OCI-LY1 (cell line): Measurements from ENCODE around the gene PDE6G.

Experiments
- H2AFZ ChIP-seq: fragments of 200-600 bp; sonication (generic), shearing (Covaris generic); 2 replicates; pipeline ENCODE4 v1.6.0; 2014; ENCODE audit warnings: antibody characterized with exemption, mild to moderate bottlenecking, low read length
- H3F3A ChIP-seq: fragments of 200-600 bp; sonication (generic), shearing (Covaris generic); 2 replicates; pipeline ENCODE4 v1.6.0; 2014; ENCODE audit warnings: mild to moderate bottlenecking, antibody characterized with exemption, low read length, moderate library complexity; ENCODE audit not compliant: insufficient read depth
- H3K27ac ChIP-seq: fragments of 200-600 bp; sonication (generic); 2 replicates; pipeline ENCODE4 v1.5.1; 2014; ENCODE audit warnings: low read length, mixed run types, mild to moderate bottlenecking, low read depth; ENCODE audit not compliant: poor library complexity, severe bottlenecking
- H3K27me3 ChIP-seq: fragments of 200-600 bp; sonication (generic); 2 replicates; pipeline ENCODE4 v1.6.0; 2014; ENCODE audit warnings: antibody characterized with exemption, mild to moderate bottlenecking, low read length, moderate library complexity; ENCODE audit not compliant: insufficient read depth
- H3K36me3 ChIP-seq: fragments of 200-600 bp; sonication (generic); 2 replicates; pipeline ENCODE4 v1.6.1; 2014; ENCODE audit warnings: mild to moderate bottlenecking, antibody characterized with exemption, low read length, moderate library complexity, mixed read lengths; ENCODE audit not compliant: insufficient read depth
- H3K4me1 ChIP-seq: fragments of 200-600 bp; sonication (generic); 2 replicates; pipeline ENCODE4 v1.5.1; 2014; ENCODE audit warnings: mild to moderate bottlenecking, low read length, moderate library complexity; ENCODE audit not compliant: insufficient read depth, severe bottlenecking
- H3K4me2 ChIP-seq: fragments of 200-600 bp; sonication (generic), shearing (Covaris generic); 2 replicates; pipeline ENCODE4 v1.6.1; 2014; ENCODE audit warnings: low read length
- H3K4me3 ChIP-seq: fragments of 200-600 bp; sonication (generic); 2 replicates; pipeline ENCODE4 v1.5.1; 2014; ENCODE audit warnings: low read length, low read depth, mild to moderate bottlenecking, mixed read lengths; ENCODE audit not compliant: poor library complexity, severe bottlenecking
- H3K79me2 ChIP-seq: fragments of 200-600 bp; shearing (Covaris generic); 2 replicates; pipeline ENCODE4 v1.6.1; 2016; ENCODE audit warnings: mixed run types, low read length, mixed read lengths; ENCODE audit not compliant: insufficient read depth
- H3K9ac ChIP-seq: fragments of 200-600 bp; sonication (generic), shearing (Covaris generic); 2 replicates; pipeline ENCODE4 v1.6.1; 2014; ENCODE audit warnings: mild to moderate bottlenecking, low read length, mixed read lengths
- H3K9me2 ChIP-seq: fragments of 200-600 bp; sonication (generic), shearing (Covaris generic); 2 replicates; pipeline ENCODE4 v1.6.1; 2014; ENCODE audit warnings: low read depth, mild to moderate bottlenecking, low read length, mixed read lengths
- H3K9me3 ChIP-seq: fragments of 200-600 bp; shearing (Covaris generic); 2 replicates; pipeline ENCODE4 v1.6.1; 2014; ENCODE audit warnings: low read length, mixed read lengths
- H4K20me1 ChIP-seq: fragments of 200-600 bp; sonication (generic), shearing (Covaris generic); 2 replicates; pipeline ENCODE4 v1.6.0; 2016; ENCODE audit warnings: mild to moderate bottlenecking, low read length; ENCODE audit not compliant: insufficient read depth
- EZH2 ChIP-seq: fragments of 200-600 bp; sonication (generic), shearing (Covaris generic); IDR thresholded peaks from 2 replicates; pipeline ENCODE4 v1.8.0; 2017; ENCODE audit warnings: borderline replicate concordance, mixed run types, mild to moderate bottlenecking, antibody characterized with exemption, low read length, moderate library complexity, mixed read lengths
- TF ChIP-seq, protein P1 (sequence below): fragments of 200-600 bp; sonication (generic), shearing (Covaris generic); IDR thresholded peaks from 2 replicates; pipeline ENCODE4 v1.5.1; 2017; ENCODE audit warnings: mild to moderate bottlenecking, antibody characterized with exemption, low read length, moderate library complexity, mixed read lengths

Gene PDE6G

DNA sequence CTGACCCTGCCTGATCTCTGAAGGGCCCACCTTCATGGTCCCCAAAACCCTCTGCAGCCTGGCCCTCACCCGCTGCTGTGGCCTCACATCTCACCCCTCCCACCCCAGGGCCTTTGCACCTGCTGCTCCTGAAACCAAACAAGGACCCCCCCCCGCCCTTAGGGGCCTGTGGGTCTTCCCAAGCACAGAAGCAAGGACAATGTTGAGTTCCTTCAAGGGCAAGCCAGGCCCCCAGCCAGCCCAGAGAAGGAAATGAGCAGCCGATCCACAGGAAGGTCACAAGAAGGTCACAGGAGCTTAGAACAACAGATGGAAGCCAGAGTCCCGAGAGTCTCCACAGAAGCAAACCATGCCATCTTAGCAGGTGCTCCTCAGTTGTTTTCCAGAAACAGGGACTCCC is 493 bp upstream of the PDE6G start:
- no peaks in the 10 kb centered on the region for H3K36me3 ChIP-seq
- H3K27ac ChIP-seq, result no peak overlapping the region
- no peak overlapping the region for H2AFZ ChIP-seq
- no peaks in the 10 kb centered on the region for H3K9me2 ChIP-seq
- H3K4me1 ChIP-seq, result peaks cover 10% of the 10 kb centered on the region
- no peaks in the 10 kb centered on the region for H3K9me3 ChIP-seq
- no peak overlapping the region for H3K9ac ChIP-seq
- H3K27me3 ChIP-seq, result peaks cover 10% of the 10 kb centered on the region
- no peak overlapping the region for H3K4me2 ChIP-seq
- no peaks in the 10 kb centered on the region for H3K79me2 ChIP-seq
- no peaks in the 10 kb centered on the region for H4K20me1 ChIP-seq
- TF ChIP-seq, protein P1, sequence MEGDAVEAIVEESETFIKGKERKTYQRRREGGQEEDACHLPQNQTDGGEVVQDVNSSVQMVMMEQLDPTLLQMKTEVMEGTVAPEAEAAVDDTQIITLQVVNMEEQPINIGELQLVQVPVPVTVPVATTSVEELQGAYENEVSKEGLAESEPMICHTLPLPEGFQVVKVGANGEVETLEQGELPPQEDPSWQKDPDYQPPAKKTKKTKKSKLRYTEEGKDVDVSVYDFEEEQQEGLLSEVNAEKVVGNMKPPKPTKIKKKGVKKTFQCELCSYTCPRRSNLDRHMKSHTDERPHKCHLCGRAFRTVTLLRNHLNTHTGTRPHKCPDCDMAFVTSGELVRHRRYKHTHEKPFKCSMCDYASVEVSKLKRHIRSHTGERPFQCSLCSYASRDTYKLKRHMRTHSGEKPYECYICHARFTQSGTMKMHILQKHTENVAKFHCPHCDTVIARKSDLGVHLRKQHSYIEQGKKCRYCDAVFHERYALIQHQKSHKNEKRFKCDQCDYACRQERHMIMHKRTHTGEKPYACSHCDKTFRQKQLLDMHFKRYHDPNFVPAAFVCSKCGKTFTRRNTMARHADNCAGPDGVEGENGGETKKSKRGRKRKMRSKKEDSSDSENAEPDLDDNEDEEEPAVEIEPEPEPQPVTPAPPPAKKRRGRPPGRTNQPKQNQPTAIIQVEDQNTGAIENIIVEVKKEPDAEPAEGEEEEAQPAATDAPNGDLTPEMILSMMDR, result no peak
- no peak overlapping the region for H3K4me3 ChIP-seq
- no peaks in the 10 kb centered on the region for H3F3A ChIP-seq

DNA sequence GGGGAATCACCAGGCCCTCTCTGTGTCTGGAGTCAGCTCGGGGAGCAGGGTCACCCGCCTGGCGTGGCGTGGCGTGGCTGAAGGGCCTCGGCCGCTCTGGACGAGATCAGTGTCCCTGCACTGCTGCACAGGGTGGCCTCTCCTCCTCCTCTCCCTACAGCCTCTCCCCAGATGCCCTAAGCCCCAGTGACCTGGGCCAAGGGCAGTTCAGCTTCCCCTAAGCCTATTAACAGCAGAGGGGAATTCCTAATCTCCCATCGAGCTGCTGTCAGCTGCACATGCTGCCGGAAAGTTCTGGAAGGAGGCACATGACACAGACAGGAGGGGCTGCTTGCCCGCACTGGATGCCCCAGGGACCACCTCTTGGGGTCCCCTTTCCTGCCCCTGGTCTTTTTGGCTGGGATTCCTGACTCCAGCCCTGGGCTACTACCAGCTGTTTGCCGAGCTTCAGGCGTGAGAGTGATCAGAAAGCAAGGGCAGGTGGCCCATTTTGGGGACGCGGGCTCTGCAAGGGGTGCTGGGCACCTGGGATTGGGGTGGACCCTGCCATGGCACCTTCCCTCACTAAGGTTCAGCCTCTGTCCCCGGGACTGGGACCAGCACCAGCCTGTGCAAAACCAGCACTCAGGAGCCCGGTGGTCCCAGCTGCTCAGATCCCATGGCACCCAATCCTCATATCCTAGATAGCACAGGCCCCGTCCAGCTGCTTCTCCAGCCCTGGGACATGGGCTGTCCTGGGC is 794 bp downstream of the PDE6G start:
- Histone ChIP-seq H3K4me1 (peaks cover 10% of the 10 kb centered on the region), H4K20me1 (no peaks in the 10 kb centered on the region), H3K9ac (no peak overlapping the region), H2AFZ (no peak overlapping the region), H3K4me3 (no peak overlapping the region), H3K27me3 (peaks cover 17% of the 10 kb centered on the region), H3K27ac (no peak overlapping the region), H3K9me2 (no peaks in the 10 kb centered on the region), H3F3A (no peaks in the 10 kb centered on the region), H3K4me2 (no peak overlapping the region), H3K9me3 (no peaks in the 10 kb centered on the region), H3K36me3 (no peaks in the 10 kb centered on the region), H3K79me2 (no peaks in the 10 kb centered on the region)
- no peak for TF ChIP-seq EZH2

DNA sequence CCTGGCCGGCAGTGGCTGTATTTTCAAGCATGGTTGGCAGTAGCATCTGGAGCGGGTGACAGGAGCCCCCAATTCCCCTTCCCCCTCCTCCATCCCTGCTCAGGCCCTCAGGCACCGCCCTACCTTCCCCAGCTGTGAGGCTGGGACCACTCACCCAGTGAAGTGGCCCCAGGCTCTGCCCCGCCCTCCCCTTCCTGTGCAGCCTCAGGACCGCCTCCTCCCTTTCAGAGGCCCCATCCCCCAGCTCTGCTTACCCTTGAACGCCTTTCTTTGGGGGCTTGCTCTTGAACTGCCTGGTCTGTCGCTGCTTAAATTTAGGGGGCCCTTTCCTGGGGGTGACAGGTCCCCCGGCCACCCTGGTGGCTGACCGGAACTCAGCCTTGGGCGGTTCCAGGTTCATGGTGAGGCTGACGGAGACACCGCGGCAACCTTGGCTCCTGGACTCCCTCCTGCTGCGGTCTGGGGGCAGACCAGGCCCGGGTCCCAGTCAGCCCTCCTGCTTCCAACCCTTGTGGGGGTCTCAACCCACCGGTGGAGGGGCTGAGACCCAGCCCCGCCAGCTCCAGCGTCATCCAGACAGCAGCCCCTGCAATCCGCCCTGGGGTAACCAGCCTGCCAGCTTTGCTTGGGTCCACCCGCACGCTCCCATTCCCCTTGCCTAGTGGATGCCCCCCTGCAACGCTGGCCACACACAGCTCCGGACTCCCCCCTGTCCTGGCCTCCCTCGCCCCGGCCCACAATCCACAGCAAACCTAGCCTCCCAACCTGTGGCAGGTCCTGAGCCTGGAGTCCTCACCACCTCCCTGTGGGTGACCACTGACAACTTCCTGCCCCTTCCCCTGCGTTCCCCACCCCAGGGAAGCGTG is 3.2 kb downstream of the PDE6G start:
- peaks cover 20% of the 10 kb centered on the region for H3K27me3 ChIP-seq
- H3F3A ChIP-seq, result no peaks in the 10 kb centered on the region
- H3K9me3 ChIP-seq, result no peaks in the 10 kb centered on the region
- H3K4me1 ChIP-seq, result peaks cover 10% of the 10 kb centered on the region
- no peaks in the 10 kb centered on the region; the same call in 1 of the 2 replicates for H3K36me3 ChIP-seq
- no peaks in the 10 kb centered on the region for H3K9me2 ChIP-seq
- no peak overlapping the region for H2AFZ ChIP-seq
- peak overlapping the region; percentile 33 for H3K4me3 ChIP-seq
- no peaks in the 10 kb centered on the region for H4K20me1 ChIP-seq
- H3K27ac ChIP-seq, result no peak overlapping the region
- H3K9ac ChIP-seq, result no peak overlapping the region; the same call in 1 of the 2 replicates
- H3K4me2 ChIP-seq, result peak overlapping the region; percentile 43
- TF ChIP-seq EZH2, result no peak
- TF ChIP-seq, protein P1, result no peak
- H3K79me2 ChIP-seq, result no peaks in the 10 kb centered on the region
